HUES6 (cell line): ENCODE results near the gene ATMIN.
A peak's percentile ranks its signal among the peaks of the same experiment; 100 is the strongest.

ENCODE experiments used
- H3K27ac ChIP-seq: 2 replicates; pipeline ENCODE4 v1.7.0; 2013; ENCODE audit warnings: low read depth, mild to moderate bottlenecking, low read length, inconsistent platforms
- H3K27me3 ChIP-seq: 2 replicates; pipeline ENCODE4 v1.6.1; 2013; ENCODE audit warnings: low read length; ENCODE audit not compliant: control insufficient read depth, insufficient read depth
- H3K36me3 ChIP-seq: 2 replicates; pipeline ENCODE4 v1.6.1; 2013; ENCODE audit warnings: low read length; ENCODE audit not compliant: control insufficient read depth, insufficient read depth
- H3K4me1 ChIP-seq: 2 replicates; pipeline ENCODE4 v1.6.1; 2013; ENCODE audit warnings: low read length; ENCODE audit not compliant: control insufficient read depth, insufficient read depth
- H3K4me3 ChIP-seq: 2 replicates; pipeline ENCODE4 v1.5.1; 2013; ENCODE audit warnings: low read depth, low read length
- H3K9ac ChIP-seq: one replicate; pipeline ENCODE4 v1.6.1; 2013; ENCODE audit warnings: mild to moderate bottlenecking, low read length
- H3K9me3 ChIP-seq: 2 replicates; pipeline ENCODE4 v1.6.1; 2013; ENCODE audit warnings: low read depth, low read length; ENCODE audit not compliant: control insufficient read depth, insufficient read depth

ATMIN gene

DNA sequence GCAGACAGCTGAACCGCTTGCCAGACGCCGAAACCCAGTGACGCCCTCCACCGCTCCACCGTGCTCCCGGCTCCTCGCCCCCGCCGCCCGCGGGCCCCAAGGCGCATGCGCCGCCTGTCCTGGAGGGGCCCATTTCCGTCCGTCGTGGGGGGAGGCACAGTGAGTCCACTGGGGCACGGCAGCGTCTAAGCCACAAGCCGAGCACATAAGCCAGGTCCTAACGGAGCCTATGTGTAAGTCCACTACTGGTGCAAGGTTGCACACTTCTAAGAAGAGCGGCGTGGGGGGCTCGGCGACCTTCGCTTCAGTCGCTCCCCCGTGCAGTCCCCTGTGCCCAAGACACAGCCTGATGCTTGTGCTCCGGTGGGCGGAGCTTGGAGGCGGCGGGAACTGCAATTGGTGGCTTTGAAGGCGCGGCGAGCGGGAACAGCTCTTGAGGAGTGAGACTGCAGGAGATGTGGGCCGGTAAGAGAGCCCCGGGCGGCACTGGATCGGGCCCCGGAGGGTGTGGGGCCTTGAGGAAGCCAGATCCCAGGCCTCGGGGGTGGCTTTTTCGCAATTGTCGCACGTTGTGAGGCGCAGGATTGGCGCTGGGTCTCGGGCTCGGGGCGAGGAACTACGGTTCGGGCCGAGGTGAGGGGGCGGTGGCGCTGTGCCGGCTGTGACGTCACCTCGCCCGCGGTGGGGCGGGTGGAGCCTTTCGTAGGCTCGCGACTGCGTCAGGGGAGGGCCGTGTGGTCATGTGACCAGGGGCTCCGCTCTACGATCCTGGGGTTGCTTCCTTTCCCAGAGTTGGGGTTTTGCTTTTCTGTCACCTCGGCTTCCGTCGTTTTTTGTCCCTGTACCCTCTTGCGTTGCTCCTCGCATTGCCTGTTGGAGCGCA, 28.6 kb upstream of the ATMIN start, which contains the start of the genes CENPN and CMC2:
TSS of gene CENPN (plus strand) at position 402 of the 883 bp plus-strand sequence. CDS start 4,726 bp downstream, outside the sequence.
TSS of gene CMC2 (minus strand) at position 73 of the 883 bp plus-strand sequence. CDS start 9,491 bp downstream, outside the sequence.
- Histone ChIP-seq H3K9me3 (no peaks in the 10 kb centered on the region), H3K4me3 (peak within 1 kb of the TSS; percentile 92), H3K27me3 (no peaks in the 10 kb centered on the region), H3K4me1 (peaks cover 3% of the 10 kb centered on the region; the same call in 1 of the 2 replicates), H3K9ac (peak within 1 kb of the TSS; percentile 100), H3K36me3 (peaks cover 19% of the 10 kb centered on the region), H3K27ac (peak within 1 kb of the TSS; percentile 100)

DNA sequence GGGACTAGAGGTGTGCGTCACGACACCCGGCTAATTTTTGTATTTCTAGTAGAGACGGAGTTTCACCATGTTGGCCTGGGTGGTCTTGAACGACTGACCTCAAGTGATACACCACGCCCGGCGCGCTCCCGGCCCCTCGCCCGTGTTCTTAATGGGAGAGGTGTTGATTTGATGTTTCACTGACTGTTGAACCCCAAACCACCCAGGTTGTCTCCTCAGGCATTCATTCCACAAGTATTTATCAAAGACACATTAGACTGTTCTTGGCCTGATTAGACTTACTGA, 27.2 kb upstream of the ATMIN start:
- Histone ChIP-seq H3K27ac (no peak overlapping the region), H3K4me1 (peaks cover 3% of the 10 kb centered on the region; the same call in 1 of the 2 replicates), H3K9ac (peak overlapping the region; percentile 100), H3K4me3 (peak overlapping the region; percentile 92), H3K9me3 (no peaks in the 10 kb centered on the region), H3K36me3 (peaks cover 33% of the 10 kb centered on the region), H3K27me3 (no peaks in the 10 kb centered on the region)

- Histone ChIP-seq H3K4me1 (no peaks in the 10 kb centered on the region), H3K4me3 (no peak overlapping the region), H3K9ac (no peak overlapping the region), H3K27me3 (no peaks in the 10 kb centered on the region), H3K27ac (no peak overlapping the region), H3K36me3 (peaks cover 78% of the 10 kb centered on the region), H3K9me3 (no peaks in the 10 kb centered on the region)
Observed at GRCh38 chr16:81012974-81013373, 22.7 kb upstream of the ATMIN start.

DNA sequence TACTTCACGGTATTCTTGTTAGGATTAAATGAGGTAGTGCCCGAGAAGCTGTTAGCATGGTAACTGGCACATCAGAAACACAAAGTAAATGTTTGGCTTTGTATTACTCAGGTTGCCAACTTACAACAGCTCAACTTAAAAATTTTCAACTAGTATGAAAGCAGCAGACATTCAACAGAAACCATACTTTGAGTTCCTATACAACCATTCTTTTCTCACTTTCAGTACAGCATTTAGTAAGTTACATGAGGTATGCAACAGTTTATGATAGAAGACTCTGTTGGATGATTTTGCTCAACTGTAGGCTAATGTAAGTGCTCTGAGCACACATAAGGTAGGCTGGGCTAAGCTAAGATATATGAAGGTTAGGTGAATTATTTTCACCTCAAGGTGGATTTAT, 21.0 kb upstream of the ATMIN start:
- Histone ChIP-seq H3K27ac (no peak overlapping the region), H3K4me1 (no peaks in the 10 kb centered on the region), H3K9me3 (no peaks in the 10 kb centered on the region), H3K9ac (no peak overlapping the region), H3K36me3 (peaks cover 90% of the 10 kb centered on the region), H3K4me3 (no peak overlapping the region), H3K27me3 (no peaks in the 10 kb centered on the region)

GRCh38 chr16:81018496-81018895, 17.1 kb upstream of the ATMIN start:
- no peak overlapping the region for H3K27ac ChIP-seq
- H3K27me3 ChIP-seq = no peaks in the 10 kb centered on the region
- no peaks in the 10 kb centered on the region for H3K9me3 ChIP-seq
- H3K9ac ChIP-seq = no peak overlapping the region
- H3K36me3 ChIP-seq = peaks cover 100% of the 10 kb centered on the region
- H3K4me1 ChIP-seq = no peaks in the 10 kb centered on the region
- no peak overlapping the region for H3K4me3 ChIP-seq

DNA sequence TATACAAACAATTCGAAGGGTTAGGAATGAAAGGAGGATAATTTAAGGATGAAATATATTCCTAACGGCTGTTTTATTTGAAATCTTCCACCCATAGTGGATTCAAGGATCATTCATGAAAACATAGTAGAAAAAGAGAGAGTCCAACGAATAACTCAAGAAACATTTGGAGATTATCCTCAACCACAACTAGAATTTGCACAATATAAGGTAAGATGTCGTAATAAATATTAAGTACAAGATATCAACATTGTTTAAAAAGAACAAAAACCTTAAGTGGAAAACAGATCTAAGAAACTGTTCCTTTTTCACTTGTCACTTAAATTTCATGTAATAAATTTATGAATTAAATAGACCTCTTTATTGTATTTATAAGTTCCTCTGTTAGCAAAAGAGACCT, 9.2 kb upstream of the ATMIN start:
- Histone ChIP-seq H3K27me3 (no peaks in the 10 kb centered on the region), H3K36me3 (peaks cover 80% of the 10 kb centered on the region), H3K27ac (no peak overlapping the region), H3K4me3 (no peak overlapping the region), H3K9me3 (no peaks in the 10 kb centered on the region), H3K9ac (no peak overlapping the region), H3K4me1 (no peaks in the 10 kb centered on the region)

DNA sequence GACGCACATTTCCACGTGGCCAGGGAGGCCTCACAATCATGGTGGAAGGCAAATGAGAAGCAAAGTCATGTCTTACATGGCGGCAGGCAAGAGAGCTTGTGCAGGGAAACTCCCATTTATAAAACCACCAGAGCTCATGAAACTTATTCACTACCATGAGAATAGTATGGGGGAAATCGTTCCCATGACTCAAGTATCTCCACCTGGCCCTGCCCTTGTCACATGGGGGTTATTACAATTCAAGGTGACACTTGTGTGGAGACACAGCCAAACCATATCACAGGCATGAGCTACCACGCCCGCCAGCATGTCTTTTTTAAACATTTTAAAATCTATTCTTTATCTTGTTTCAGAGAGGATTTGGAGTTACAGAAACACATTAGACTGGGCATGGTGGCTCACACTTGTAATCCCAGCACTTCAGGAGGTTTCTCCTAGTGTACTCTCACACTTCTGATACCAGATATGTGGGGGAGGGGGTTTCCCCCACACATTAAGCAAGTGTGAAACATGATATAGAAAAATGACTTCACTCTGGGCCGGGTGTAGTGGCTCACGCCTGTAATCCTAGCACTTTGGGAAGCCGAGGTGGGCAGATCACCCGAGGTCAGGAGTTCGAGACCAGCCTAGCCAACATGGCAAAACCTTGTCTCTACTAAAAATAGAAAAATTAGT, 5.6 kb upstream of the ATMIN start:
- Histone ChIP-seq H3K36me3 (peaks cover 51% of the 10 kb centered on the region), H3K9me3 (peaks cover 6% of the 10 kb centered on the region), H3K4me1 (no peaks in the 10 kb centered on the region), H3K27me3 (no peaks in the 10 kb centered on the region), H3K9ac (no peak overlapping the region), H3K27ac (no peak overlapping the region), H3K4me3 (no peak overlapping the region)

- Histone ChIP-seq H3K9me3 (peaks cover 6% of the 10 kb centered on the region), H3K27me3 (no peaks in the 10 kb centered on the region), H3K27ac (no peak overlapping the region), H3K36me3 (peaks cover 35% of the 10 kb centered on the region), H3K4me3 (peak overlapping the region; percentile 76), H3K4me1 (peaks cover 9% of the 10 kb centered on the region), H3K9ac (peak overlapping the region; percentile 87)
Observed at GRCh38 chr16:81035975-81036750, 521 bp downstream of the ATMIN start.

- H3K27me3 ChIP-seq = no peaks in the 10 kb centered on the region
- H3K9me3 ChIP-seq = peaks cover 6% of the 10 kb centered on the region
- peaks cover 42% of the 10 kb centered on the region for H3K36me3 ChIP-seq
- H3K4me3 ChIP-seq = peak overlapping the region; percentile 76
- H3K9ac ChIP-seq = peak overlapping the region; percentile 87
- H3K4me1 ChIP-seq = peaks cover 9% of the 10 kb centered on the region
- H3K27ac ChIP-seq = no peak overlapping the region
Observed at GRCh38 chr16:81036751-81037350, 1.2 kb downstream of the ATMIN start.

DNA sequence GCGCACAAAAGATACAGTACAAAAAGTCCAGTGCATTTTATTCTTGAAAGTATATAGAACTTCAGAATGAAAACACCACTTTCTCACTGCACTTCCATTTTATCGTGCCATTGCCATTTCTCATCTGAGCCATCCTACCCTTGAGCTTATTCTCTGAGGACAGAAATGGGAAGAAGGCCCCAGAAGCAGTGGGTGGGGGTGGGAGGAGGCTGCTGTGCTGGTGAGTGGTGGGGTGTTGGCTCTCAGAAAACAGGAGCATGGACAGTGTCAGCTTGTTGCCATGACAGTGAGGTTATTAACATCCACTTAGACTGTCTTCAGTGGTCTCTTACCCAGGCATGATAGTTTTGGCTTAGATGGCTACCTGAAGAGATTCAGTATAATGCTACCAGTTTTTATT, 4.5 kb downstream of the ATMIN start:
- Histone ChIP-seq H3K27me3 (no peaks in the 10 kb centered on the region), H3K27ac (no peak overlapping the region), H3K4me3 (no peak overlapping the region), H3K9ac (no peak overlapping the region), H3K36me3 (peaks cover 68% of the 10 kb centered on the region), H3K4me1 (peaks cover 9% of the 10 kb centered on the region), H3K9me3 (no peaks in the 10 kb centered on the region)
